ENCODE results near the gene FBXL15.
A peak's percentile ranks its signal among the peaks of the same experiment; 100 is the strongest.

FBXL15 gene

GRCh38 chr10:102450374-102451104 is 29.9 kb downstream of the FBXL15 start:
- Histone ChIP-seq H3K9me3 (ENCODE audit: control insufficient read depth, insufficient read depth, low read length) (no peaks in the 10 kb centered on the region), H3K27ac (ENCODE audit: low read depth, low read length) (peak overlapping the region; percentile 86), H3K36me3 (ENCODE audit: control insufficient read depth, low read length) (peaks cover 34% of the 10 kb centered on the region), H3K79me2 (ENCODE audit: control insufficient read depth, low read length) (peaks cover 32% of the 10 kb centered on the region), H3K4me3 (ENCODE audit: low read length) (peak overlapping the region; percentile 93), H4K20me1 (ENCODE audit: control insufficient read depth, insufficient read depth, low read depth, low read length) (peaks cover 3% of the 10 kb centered on the region; the same call in 1 of the 2 replicates), H3K4me1 (ENCODE audit: control insufficient read depth, low read length) (peaks cover 28% of the 10 kb centered on the region), H3K9me2 (replicated peaks; ENCODE audit: control insufficient read depth, low read length) (no peaks in the 10 kb centered on the region), H3K27me3 (ENCODE audit: control insufficient read depth, low read length) (no peaks in the 10 kb centered on the region), H3K4me2 (ENCODE audit: low read length) (peak overlapping the region; percentile 92), H3F3A (ENCODE audit: control insufficient read depth, insufficient read depth) (peaks cover 5% of the 10 kb centered on the region)
- TF ChIP-seq EZH2phosphoT487 (IDR thresholded peaks at IDR 0.05; ENCODE audit: borderline replicate concordance, low read length), result no peak
- TF ChIP-seq, protein P1, sequence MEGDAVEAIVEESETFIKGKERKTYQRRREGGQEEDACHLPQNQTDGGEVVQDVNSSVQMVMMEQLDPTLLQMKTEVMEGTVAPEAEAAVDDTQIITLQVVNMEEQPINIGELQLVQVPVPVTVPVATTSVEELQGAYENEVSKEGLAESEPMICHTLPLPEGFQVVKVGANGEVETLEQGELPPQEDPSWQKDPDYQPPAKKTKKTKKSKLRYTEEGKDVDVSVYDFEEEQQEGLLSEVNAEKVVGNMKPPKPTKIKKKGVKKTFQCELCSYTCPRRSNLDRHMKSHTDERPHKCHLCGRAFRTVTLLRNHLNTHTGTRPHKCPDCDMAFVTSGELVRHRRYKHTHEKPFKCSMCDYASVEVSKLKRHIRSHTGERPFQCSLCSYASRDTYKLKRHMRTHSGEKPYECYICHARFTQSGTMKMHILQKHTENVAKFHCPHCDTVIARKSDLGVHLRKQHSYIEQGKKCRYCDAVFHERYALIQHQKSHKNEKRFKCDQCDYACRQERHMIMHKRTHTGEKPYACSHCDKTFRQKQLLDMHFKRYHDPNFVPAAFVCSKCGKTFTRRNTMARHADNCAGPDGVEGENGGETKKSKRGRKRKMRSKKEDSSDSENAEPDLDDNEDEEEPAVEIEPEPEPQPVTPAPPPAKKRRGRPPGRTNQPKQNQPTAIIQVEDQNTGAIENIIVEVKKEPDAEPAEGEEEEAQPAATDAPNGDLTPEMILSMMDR (IDR thresholded peaks at IDR 0.05; ENCODE audit: low read depth, low read length, poor library complexity, severe bottlenecking), result no peak

GRCh38 chr10:102451105-102451969 is 30.7 kb downstream of the FBXL15 start, which contains the start of gene C10orf95:
C10orf95 (minus strand) TSS chr10:102451543; CDS start chr10:102451093, 450 bp downstream.
- H4K20me1 ChIP-seq (ENCODE audit: control insufficient read depth, insufficient read depth, low read depth, low read length), result peaks cover 3% of the 10 kb centered on the region; the same call in 1 of the 2 replicates
- peak within 1 kb of the TSS; percentile 92 for H3K4me2 ChIP-seq (ENCODE audit: low read length)
- H3K9me3 ChIP-seq (ENCODE audit: control insufficient read depth, insufficient read depth, low read length), result no peaks in the 10 kb centered on the region
- no peaks in the 10 kb centered on the region for H3K27me3 ChIP-seq (ENCODE audit: control insufficient read depth, low read length)
- H3F3A ChIP-seq (ENCODE audit: control insufficient read depth, insufficient read depth), result peaks cover 12% of the 10 kb centered on the region
- peak within 1 kb of the TSS; percentile 93 for H3K4me3 ChIP-seq (ENCODE audit: low read length)
- peaks cover 32% of the 10 kb centered on the region for H3K79me2 ChIP-seq (ENCODE audit: control insufficient read depth, low read length)
- TF ChIP-seq EZH2phosphoT487 (IDR thresholded peaks at IDR 0.05; ENCODE audit: borderline replicate concordance, low read length), result no peak
- TF ChIP-seq, protein P1 (IDR thresholded peaks at IDR 0.05; ENCODE audit: low read depth, low read length, poor library complexity, severe bottlenecking), result no peak
- H3K36me3 ChIP-seq (ENCODE audit: control insufficient read depth, low read length), result peaks cover 42% of the 10 kb centered on the region
- peak within 1 kb of the TSS; percentile 86 for H3K27ac ChIP-seq (ENCODE audit: low read depth, low read length)
- H3K4me1 ChIP-seq (ENCODE audit: control insufficient read depth, low read length), result peaks cover 24% of the 10 kb centered on the region
- no peaks in the 10 kb centered on the region for H3K9me2 ChIP-seq (replicated peaks; ENCODE audit: control insufficient read depth, low read length)

- Histone ChIP-seq H3K9me3 (ENCODE audit: control insufficient read depth, insufficient read depth, low read length) (no peaks in the 10 kb centered on the region), H3K4me3 (ENCODE audit: low read length) (no peak overlapping the region), H4K20me1 (ENCODE audit: control insufficient read depth, insufficient read depth, low read depth, low read length) (peaks cover 3% of the 10 kb centered on the region; the same call in 1 of the 2 replicates), H3F3A (ENCODE audit: control insufficient read depth, insufficient read depth) (peaks cover 12% of the 10 kb centered on the region), H3K27me3 (ENCODE audit: control insufficient read depth, low read length) (no peaks in the 10 kb centered on the region), H3K79me2 (ENCODE audit: control insufficient read depth, low read length) (peaks cover 32% of the 10 kb centered on the region), H3K27ac (ENCODE audit: low read depth, low read length) (no peak overlapping the region), H3K4me2 (ENCODE audit: low read length) (peak overlapping the region; percentile 20; the same call in 1 of the 2 replicates), H3K36me3 (ENCODE audit: control insufficient read depth, low read length) (peaks cover 45% of the 10 kb centered on the region), H3K9me2 (replicated peaks; ENCODE audit: control insufficient read depth, low read length) (no peaks in the 10 kb centered on the region), H3K4me1 (ENCODE audit: control insufficient read depth, low read length) (peaks cover 24% of the 10 kb centered on the region)
- TF ChIP-seq, protein P1 (IDR thresholded peaks at IDR 0.05; ENCODE audit: low read depth, low read length, poor library complexity, severe bottlenecking), result no peak
These were observed 32.2 kb downstream of the FBXL15 start for GRCh38 chr10:102452672-102453340.
